NK-92 (cell line): ENCODE results near the gene TMEM145.
A peak's percentile ranks its signal among the peaks of the same experiment; 100 is the strongest.

Experiments
- DNase-seq: peaks from one replicate; lab custom pipeline; 2025; ENCODE audit not compliant: unreplicated experiment; lab: John Stamatoyannopoulos, UW

The TMEM145 gene

GRCh38 chr19:42288881-42289555, 24.1 kb upstream of the TMEM145 start:
- no peak for DNase-seq

GRCh38 chr19:42289556-42290041, 23.5 kb upstream of the TMEM145 start:
- no peak for DNase-seq

DNA sequence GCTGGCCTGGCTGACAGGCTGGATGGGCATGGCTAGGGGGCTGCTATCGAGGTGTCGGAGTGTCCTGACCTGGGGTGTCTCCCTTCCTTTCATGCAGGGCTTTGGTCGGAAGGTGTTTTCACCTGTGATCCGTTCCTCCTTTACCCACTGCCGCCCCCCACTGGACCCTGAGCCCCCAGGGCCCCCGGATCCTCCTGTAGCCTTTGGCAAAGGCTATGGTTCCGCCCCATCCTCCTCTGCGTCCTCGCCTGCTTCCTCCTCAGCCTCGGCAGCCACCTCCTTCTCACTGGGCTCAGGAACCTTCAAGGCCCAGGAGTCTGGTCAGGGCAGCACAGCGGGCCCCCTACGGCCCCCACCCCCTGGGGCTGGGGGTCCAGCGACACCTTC, 23.0 kb upstream of the TMEM145 start:
- no peak for DNase-seq

DNA sequence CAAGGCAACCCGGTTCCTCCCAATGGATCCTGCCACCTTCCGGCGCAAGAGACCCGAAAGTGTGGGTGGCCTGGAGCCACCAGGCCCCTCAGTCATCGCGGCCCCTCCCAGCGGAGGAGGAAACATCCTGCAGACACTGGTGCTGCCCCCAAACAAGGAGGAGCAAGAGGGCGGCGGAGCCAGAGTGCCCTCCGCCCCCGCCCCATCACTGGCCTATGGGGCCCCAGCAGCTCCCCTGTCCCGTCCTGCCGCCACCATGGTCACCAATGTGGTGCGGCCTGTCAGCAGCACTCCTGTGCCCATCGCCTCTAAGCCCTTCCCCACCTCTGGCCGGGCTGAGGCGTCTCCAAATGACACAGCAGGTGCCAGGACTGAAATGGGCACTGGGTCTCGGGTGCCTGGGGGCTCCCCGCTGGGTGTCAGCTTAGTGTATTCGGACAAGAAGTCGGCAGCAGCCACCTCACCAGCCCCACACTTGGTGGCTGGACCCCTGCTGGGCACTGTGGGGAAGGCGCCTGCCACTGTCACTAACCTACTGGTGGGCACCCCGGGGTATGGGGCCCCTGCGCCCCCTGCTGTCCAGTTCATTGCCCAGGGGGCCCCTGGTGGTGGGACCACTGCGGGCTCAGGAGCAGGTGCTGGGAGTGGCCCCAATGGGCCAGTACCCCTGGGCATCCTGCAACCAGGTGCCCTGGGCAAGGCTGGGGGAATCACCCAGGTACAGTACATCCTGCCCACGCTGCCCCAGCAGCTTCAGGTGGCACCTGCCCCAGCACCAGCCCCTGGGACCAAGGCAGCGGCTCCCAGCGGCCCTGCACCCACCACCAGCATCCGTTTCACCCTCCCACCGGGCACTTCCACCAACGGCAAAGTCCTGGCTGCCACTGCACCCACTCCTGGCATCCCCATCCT, 22.3 kb upstream of the TMEM145 start:
- DNase-seq = no peak

GRCh38 chr19:42291435-42291810, 21.7 kb upstream of the TMEM145 start:
- no peak for DNase-seq

DNA sequence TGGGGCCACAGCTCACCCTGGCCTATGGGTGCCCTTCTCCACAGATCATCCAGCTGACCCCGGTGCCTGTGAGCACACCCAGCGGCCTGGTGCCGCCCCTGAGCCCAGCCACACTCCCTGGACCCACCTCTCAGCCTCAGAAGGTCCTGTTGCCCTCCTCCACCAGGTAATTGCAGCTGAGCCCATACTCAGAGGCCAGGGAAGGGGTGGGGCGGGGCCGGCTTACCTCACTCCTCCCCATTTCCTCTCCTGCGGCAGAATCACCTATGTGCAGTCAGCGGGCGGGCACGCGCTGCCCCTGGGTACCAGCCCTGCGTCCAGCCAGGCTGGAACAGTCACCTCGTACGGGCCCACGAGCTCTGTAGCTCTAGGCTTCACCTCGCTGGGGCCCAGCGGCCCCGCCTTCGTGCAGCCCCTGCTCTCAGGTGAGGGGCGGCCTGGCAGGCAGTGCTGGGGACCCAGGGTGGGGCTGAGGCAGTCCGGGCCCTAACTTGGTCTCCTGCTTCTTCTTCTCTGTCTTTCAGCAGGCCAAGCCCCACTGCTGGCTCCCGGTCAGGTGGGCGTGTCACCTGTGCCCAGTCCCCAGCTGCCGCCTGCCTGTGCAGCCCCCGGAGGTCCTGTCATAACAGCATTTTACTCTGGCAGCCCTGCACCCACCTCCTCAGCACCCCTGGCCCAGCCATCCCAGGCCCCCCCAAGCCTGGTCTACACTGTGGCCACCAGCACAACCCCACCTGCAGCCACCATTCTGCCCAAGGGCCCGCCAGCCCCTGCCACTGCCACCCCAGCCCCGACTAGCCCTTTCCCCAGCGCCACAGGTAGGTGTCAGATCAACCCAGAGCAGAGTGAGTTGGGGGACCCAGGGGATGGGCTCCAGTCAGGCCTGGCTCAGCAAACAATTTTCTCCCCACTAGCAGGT, 20.8 kb upstream of the TMEM145 start:
- no peak for DNase-seq

GRCh38 chr19:42292963-42293362, 20.1 kb upstream of the TMEM145 start:
- DNase-seq = no peak

DNA sequence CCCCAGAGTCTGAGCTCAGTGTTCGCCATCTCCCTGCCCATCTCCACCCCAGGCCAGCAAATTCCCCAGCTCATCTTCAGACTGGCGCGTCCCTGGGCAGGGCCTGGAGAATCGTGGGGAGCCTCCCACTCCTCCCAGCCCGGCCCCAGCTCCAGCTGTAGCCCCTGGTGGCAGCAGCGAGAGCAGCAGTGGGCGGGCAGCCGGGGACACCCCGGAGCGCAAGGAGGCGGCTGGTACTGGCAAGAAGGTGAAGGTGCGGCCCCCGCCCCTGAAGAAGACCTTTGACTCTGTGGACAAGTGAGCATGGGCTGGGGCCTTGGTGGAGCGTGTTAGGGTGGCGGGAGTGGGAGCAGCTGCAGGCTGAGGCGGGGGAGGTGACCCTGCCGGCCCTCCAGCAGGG, 19.6 kb upstream of the TMEM145 start:
- no peak for DNase-seq

- DNase-seq = no peak
These were observed 19.2 kb upstream of the TMEM145 start for GRCh38 chr19:42293948-42294347.

DNA sequence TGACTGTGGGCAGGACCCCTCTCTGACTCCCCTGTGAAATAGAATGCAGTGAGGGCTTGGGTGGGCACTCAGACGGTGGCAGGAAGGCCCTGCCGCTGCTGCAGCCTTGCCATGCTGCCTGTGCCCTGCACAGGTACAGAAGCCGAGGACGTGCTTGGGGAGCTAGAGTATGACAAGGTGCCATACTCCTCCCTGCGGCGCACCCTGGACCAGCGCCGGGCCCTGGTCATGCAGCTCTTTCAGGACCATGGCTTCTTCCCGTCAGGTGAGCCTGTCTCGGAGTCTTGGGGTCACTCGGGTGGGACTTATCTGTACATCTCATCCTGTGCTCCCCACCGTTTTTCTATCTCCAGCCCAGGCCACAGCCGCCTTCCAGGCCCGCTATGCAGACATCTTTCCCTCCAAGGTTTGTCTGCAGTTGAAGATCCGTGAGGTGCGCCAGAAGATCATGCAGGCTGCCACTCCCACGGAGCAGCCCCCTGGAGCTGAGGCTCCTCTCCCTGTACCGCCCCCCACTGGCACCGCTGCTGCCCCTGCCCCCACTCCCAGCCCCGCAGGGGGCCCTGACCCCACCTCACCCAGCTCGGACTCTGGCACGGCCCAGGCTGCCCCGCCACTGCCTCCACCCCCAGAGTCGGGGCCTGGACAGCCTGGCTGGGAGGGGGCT, 18.5 kb upstream of the TMEM145 start:
- no peak for DNase-seq

DNA sequence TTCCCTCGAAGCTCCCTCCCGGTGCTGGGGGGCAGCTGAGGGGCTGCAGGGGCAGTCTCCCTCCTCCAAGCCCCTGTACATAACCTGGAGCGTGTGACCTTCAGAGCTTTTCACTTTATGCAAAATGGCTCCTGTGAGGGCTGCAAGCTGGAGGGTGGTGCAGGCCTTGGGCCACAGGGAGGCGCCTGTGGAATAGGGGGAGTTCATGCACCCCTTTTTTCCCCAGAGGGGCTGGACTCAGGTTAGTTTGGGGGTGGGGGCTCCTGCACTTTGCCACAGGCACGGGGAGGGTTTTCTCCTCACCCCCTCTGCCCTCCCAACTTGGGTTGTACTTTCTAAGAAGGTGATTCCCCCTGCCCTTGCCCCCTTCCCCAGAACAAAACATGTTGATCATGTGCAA, 17.8 kb upstream of the TMEM145 start:
- no peak for DNase-seq

DNA sequence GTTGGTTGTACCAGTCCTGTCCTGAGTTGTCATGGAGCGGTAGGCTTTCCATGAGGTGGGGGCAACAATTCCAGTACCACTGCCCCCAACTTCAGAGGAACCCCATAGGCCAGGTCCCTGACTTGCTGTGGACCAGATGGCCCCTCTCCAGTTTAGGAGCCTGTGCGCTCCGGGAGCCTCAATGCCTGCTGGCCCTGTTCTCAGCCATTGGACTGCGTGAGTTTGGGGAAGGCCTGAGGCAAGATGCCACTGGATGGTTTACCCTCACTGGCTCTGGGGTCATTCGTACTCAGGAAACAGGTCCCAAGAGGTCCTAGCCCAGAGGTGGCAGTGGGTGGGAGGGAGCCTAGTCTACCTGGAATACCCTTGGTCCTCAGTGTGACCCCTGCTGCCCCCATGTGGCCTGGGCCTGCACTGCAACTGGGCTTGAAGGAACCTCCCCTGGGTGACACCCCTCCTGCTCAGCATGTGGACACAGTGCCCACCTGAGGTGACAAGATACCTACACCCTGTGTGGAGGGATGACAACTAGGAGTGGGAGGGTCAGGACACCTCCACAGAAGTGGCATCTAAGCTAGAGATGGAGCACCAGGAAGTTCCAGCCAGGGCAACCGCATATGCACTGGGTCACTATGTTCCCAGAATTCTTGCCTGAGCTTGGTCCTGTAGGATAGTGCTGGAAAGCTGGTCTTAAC, 17.1 kb upstream of the TMEM145 start:
- peak; percentile 39 for DNase-seq

- no peak for DNase-seq
These were observed 16.1 kb upstream of the TMEM145 start for GRCh38 chr19:42297039-42297438.

- DNase-seq = no peak
These were observed 11.4 kb upstream of the TMEM145 start, which contains the start of gene PRR19 for GRCh38 chr19:42301646-42302203. Gene PRR19 (plus strand): TSS chr19:42302132. CDS start chr19:42309585, 7,453 bp downstream.

GRCh38 chr19:42303101-42303464, 10.0 kb upstream of the TMEM145 start:
- no peak for DNase-seq

DNA sequence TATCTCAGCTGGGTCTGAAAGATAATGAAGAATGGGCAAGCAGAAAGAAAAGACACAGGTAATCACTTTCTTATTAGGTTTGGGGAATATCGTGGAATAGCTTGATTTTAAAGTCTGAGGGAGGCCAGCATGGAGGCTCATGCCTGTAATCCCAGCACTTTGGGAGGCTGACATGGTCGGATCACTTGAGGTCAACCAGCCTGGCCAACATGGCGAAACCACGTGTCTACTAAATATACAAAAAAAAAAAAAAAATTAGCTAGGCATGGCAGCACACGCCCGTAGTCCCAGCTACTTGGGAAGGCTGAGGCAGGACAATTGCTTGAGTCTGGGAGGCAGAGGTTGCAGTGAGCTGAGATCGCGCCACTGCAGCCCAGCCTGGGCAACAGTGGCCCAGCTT, 9.2 kb upstream of the TMEM145 start:
- DNase-seq = no peak

DNA sequence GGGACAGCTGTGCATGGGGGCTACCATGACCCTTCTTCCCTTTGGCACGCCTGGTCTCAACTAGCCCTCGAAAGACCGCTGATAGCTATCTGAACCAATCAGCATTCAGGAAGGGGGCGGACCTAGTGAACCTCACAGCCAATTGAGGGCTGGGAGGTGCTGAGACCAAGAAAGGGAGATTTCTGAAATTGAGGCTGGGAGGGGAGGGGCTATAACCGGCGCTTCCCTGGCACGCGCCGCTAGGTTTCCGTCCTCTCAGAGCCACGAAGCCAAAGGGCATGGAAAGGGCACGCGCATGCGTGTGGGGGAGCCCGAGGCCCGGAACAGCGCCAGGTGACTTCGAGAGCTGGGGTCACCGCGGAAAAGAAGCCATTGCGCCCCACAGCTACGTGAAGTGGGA, 6.5 kb upstream of the TMEM145 start:
- no peak for DNase-seq

DNA sequence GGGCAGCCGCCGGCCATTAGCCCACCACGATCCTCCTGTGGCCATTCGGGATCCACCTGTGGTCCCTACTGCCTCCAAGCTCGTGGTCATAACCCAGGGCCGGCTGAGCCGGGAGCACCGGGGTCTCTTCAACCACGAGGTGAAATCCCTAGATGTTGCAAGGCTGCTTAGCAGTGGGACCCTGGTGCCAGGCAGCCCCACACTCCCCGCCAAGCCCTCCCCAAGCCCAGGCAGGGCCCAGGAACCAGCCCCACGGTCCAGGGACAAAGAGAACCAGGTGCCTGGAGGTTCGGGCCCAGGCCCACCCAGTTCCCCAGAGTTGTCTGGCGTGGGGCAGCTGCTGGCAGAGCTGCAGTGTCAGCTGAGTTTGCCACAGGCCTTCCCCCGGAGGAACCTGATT, 3.4 kb upstream of the TMEM145 start:
- no peak for DNase-seq

DNA sequence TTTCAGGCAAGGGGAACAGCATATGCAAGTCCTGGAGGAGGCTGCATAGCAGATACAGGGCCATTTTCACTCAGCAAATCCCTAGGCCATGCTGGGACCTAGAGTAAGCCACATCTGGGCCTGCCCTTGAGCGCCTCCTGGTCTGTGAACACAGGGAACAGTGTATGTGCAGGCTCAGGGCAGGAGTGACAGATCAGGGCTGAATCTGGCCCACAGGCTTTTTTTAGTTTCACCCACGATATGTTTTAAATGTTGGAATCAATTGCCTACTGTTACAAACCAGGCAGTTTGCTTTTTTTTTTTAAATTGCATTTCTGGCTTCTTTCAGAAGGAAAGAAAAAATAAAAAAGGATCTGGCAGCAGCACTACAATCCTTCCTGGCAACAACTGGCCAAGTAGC, 1.5 kb upstream of the TMEM145 start:
- DNase-seq = no peak

DNA sequence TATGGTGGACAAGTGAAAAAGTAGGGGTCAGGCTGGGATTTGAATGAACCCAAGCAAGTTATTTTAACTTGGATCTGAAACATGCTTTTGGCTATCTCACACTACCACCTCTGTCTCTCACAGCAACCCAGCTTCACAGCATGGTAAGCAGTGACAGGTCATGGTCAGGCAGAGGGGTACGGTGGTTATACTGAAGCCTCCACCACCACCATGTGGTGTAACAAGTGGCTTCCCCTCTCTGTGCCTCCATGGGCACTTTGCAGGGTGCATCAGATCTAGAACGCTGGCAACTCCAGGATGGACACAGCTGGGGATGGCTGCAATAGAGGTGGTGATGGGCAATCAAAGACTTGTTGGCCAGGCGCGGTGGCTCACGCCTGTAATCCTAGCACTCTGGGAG, 739 bp upstream of the TMEM145 start:
- no peak for DNase-seq
